WTC11 (cell line): ENCODE data around the gene AK9. TPM values are rescaled to one million over a fixed set of nuclear protein-coding genes. Genes with fewer than 3 reads are reported as not detected.

ENCODE experiments used
- ATAC-seq: fragments of 200-7000 bp; cut with Tn5 transposase; 2 replicates; pipeline ENCODE4 v1.10.0; 2021; ENCODE audit warnings: mild to moderate bottlenecking, moderate library complexity
- CTCF ChIA-PET: fragments of 300-600 bp; sonication (Branson Sonifier 250); formaldehyde crosslinking; loops from one replicate; lab custom pipeline; 2021; ENCODE audit warnings: antibody characterized with exemption; lab: Charles Lee
- POLR2A ChIA-PET: fragments of 350-600 bp; sonication (Branson Sonifier 250); formaldehyde crosslinking; loops from one replicate; lab custom pipeline; 2021; ENCODE audit warnings: antibody characterized with exemption; lab: Charles Lee
- DNase-seq: peaks from one replicate; pipeline ENCODE4 v3.0.0; 2021; ENCODE audit warnings: low spot score
- H3K27ac Mint-ChIP-seq: 2 replicates; pipeline ENCODE4 v1.8.0; 2021; ENCODE audit warnings: mixed read lengths
- H3K27me3 Mint-ChIP-seq: 2 replicates; pipeline ENCODE4 v1.8.0; 2021; ENCODE audit warnings: low read depth, mild to moderate bottlenecking, moderate library complexity, mixed read lengths
- H3K36me3 Mint-ChIP-seq: 2 replicates; pipeline ENCODE4 v1.8.0; 2021; ENCODE audit warnings: mixed read lengths
- H3K4me1 Mint-ChIP-seq: 2 replicates; pipeline ENCODE4 v1.8.0; 2022; ENCODE audit warnings: mixed read lengths
- H3K4me3 Mint-ChIP-seq: 2 replicates; pipeline ENCODE4 v1.8.0; 2021; ENCODE audit warnings: mild to moderate bottlenecking, moderate library complexity, mixed read lengths
- H3K9me3 Mint-ChIP-seq: 2 replicates; pipeline ENCODE4 v1.8.0; 2021; ENCODE audit warnings: mixed read lengths
- ARID4B ChIP-seq: sonication (generic); formaldehyde crosslinking; IDR thresholded peaks from 2 replicates; pipeline ENCODE4 v1.8.0; 2023; ENCODE audit warnings: missing genetic modification reagents, mild to moderate bottlenecking, borderline replicate concordance
- CREB1 ChIP-seq: sonication (generic); formaldehyde crosslinking; IDR thresholded peaks from 2 replicates; pipeline ENCODE4 v1.8.0; 2023; ENCODE audit warnings: mild to moderate bottlenecking, missing genetic modification reagents
- ERG ChIP-seq: fragments of 250-450 bp; sonication (Bioruptor Pico); IDR thresholded peaks from 2 replicates; pipeline ENCODE4 v1.8.0; 2021; ENCODE audit warnings: mild to moderate bottlenecking
- GTF2I ChIP-seq: fragments of 250-450 bp; sonication (Bioruptor Pico); conservative IDR thresholded peaks from 2 replicates; pipeline ENCODE4 v1.4.0; 2021; ENCODE audit warnings: mild to moderate bottlenecking
- HMGA2 ChIP-seq: fragments of 250-450 bp; sonication (Bioruptor Pico); IDR thresholded peaks from 2 replicates; pipeline ENCODE4 v1.4.0; 2021; ENCODE audit warnings: mild to moderate bottlenecking, moderate library complexity
- MAX ChIP-seq: sonication (generic); formaldehyde crosslinking; IDR thresholded peaks from 2 replicates; pipeline ENCODE4 v1.8.0; 2022; ENCODE audit warnings: mild to moderate bottlenecking, missing genetic modification reagents
- NR2C2 ChIP-seq: sonication (generic); formaldehyde crosslinking; IDR thresholded peaks from 2 replicates; pipeline ENCODE4 v1.8.0; 2022; ENCODE audit warnings: mild to moderate bottlenecking, missing genetic modification reagents
- NR3C1 ChIP-seq: sonication (generic); formaldehyde crosslinking; conservative IDR thresholded peaks from 2 replicates; pipeline ENCODE4 v1.8.1; 2023; ENCODE audit warnings: low read depth, mild to moderate bottlenecking, missing genetic modification reagents
- OVOL2 ChIP-seq: fragments of 250-450 bp; sonication (Bioruptor Pico); IDR thresholded peaks from 2 replicates; pipeline ENCODE4 v1.9.0; 2021; ENCODE audit warnings: mild to moderate bottlenecking, borderline replicate concordance
- PREB ChIP-seq: sonication (generic); formaldehyde crosslinking; IDR thresholded peaks from 2 replicates; pipeline ENCODE4 v1.8.1; 2022; ENCODE audit warnings: mild to moderate bottlenecking, missing genetic modification reagents, moderate library complexity, borderline replicate concordance
- SMAD4 ChIP-seq: sonication (generic); formaldehyde crosslinking; IDR thresholded peaks from 2 replicates; pipeline ENCODE4 v1.8.0; 2022; ENCODE audit warnings: mild to moderate bottlenecking, missing genetic modification reagents
- TEAD4 ChIP-seq: sonication (generic); formaldehyde crosslinking; IDR thresholded peaks from 2 replicates; pipeline ENCODE4 v1.8.0; 2022; ENCODE audit warnings: mild to moderate bottlenecking, missing genetic modification reagents
- ZBTB21 ChIP-seq: sonication (generic); formaldehyde crosslinking; IDR thresholded peaks from 2 replicates; pipeline ENCODE4 v1.8.1; 2023; ENCODE audit warnings: mild to moderate bottlenecking, missing genetic modification reagents, borderline replicate concordance
- ZNF219 ChIP-seq: sonication (generic); formaldehyde crosslinking; IDR thresholded peaks from 2 replicates; pipeline ENCODE4 v1.8.0; 2023; ENCODE audit warnings: missing genetic modification reagents, mild to moderate bottlenecking, borderline replicate concordance
- ZNF317 ChIP-seq: sonication (generic); formaldehyde crosslinking; IDR thresholded peaks from 2 replicates; pipeline ENCODE4 v1.8.1; 2023; ENCODE audit warnings: low read depth, mild to moderate bottlenecking, moderate library complexity, missing genetic modification reagents, borderline replicate concordance
- ZNF396 ChIP-seq: fragments of 250-450 bp; sonication (Bioruptor Pico); IDR thresholded peaks from 2 replicates; pipeline ENCODE4 v1.8.0; 2021; ENCODE audit warnings: mild to moderate bottlenecking, moderate library complexity, borderline replicate concordance
- ZNF512 ChIP-seq: sonication (generic); formaldehyde crosslinking; IDR thresholded peaks from 2 replicates; pipeline ENCODE4 v1.8.1; 2022; ENCODE audit warnings: missing genetic modification reagents, borderline replicate concordance
- total RNA-seq: library from RNA; stranded (reverse); gene quantifications from 3 replicates; pipeline ENCODE4 v1.2.3, GENCODE V29; 2021

AK9 gene
- total RNA-seq, 1 experiment from 2014 or later: 3.7 TPM

GRCh38 chr6:109625199-109625598, 65.8 kb downstream of the AK9 start:
- no peaks in the 10 kb centered on the region for H3K4me1 Mint-ChIP-seq
- no peaks in the 10 kb centered on the region; the same call in 1 of the 2 replicates for H3K36me3 Mint-ChIP-seq
- POLR2A ChIA-PET: no interaction called here

GRCh38 chr6:109623288-109623687, 67.7 kb downstream of the AK9 start:
- DNase-seq: no peak
- POLR2A ChIA-PET: no interaction called here
- H3K36me3 Mint-ChIP-seq: no peaks in the 10 kb centered on the region; the same call in 1 of the 2 replicates
- H3K27me3 Mint-ChIP-seq: no peaks in the 10 kb centered on the region
- ATAC-seq: no peak
- H3K4me1 Mint-ChIP-seq: no peaks in the 10 kb centered on the region
- peaks cover 14% of the 10 kb centered on the region for H3K9me3 Mint-ChIP-seq
- H3K27ac Mint-ChIP-seq: no peak overlapping the region
- no peak for TF ChIP-seq GTF2I (CRISPR knock-in tag)
- TF ChIP-seq TEAD4 (CRISPR knock-in tag): no peak
- no peak for TF ChIP-seq ARID4B (CRISPR knock-in tag)
- no peak for TF ChIP-seq CREB1 (CRISPR knock-in tag)
- TF ChIP-seq SMAD4 (CRISPR knock-in tag): no peak
- no peak for TF ChIP-seq HMGA2 (CRISPR knock-in tag)
- no peak for TF ChIP-seq ZBTB21 (CRISPR knock-in tag)
- TF ChIP-seq ZNF219: no peak
- TF ChIP-seq MAX (CRISPR knock-in tag): no peak
- TF ChIP-seq NR2C2: no peak
- TF ChIP-seq NR3C1 (CRISPR knock-in tag): no peak
- no peak for TF ChIP-seq ZNF396 (CRISPR knock-in tag)
- no peak for TF ChIP-seq ERG (CRISPR knock-in tag)
- no peak for TF ChIP-seq OVOL2 (CRISPR knock-in tag)
- no peak for TF ChIP-seq PREB
- H3K4me3 Mint-ChIP-seq: no peak overlapping the region
- CTCF ChIA-PET: no interaction called here

More at GRCh38 chr6:109625199-109625598, 65.8 kb downstream of the AK9 start:
- H3K27ac Mint-ChIP-seq: no peak overlapping the region
- CTCF ChIA-PET: no interaction called here
- no peak for ATAC-seq
- TF ChIP-seq ZNF317 (CRISPR knock-in tag) (peak; percentile 67), ZNF512 (CRISPR knock-in tag) (no peak)
- no peak for DNase-seq
- H3K9me3 Mint-ChIP-seq: peaks cover 14% of the 10 kb centered on the region
- H3K27me3 Mint-ChIP-seq: no peaks in the 10 kb centered on the region
- no peak overlapping the region for H3K4me3 Mint-ChIP-seq
